ENCODE data around the gene CCDC68.

The CCDC68 gene

DNA sequence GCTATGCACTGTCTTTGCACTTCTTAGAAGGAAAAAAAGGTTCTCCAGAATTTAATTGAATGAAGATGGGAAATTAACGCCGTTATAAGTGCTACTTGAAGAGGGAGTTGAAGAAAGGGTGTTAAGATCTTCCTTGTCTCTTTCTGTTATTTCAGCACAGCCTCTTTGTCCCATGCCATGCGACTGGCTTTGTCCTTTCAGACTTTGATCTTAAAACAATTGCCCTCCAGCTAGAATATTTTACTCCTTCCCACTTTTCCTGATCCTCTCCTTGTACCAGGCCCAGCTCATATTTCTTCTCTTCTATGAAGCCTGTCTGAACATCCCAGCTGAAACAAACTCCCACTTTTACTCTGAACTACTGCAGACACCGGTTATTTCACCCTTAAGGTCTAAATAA is 79.6 kb downstream of the CCDC68 start:
- ChIA-PET CTCF (interaction anchor here (0.6 kb wide), 1 partner anchor 311 kb away, joined by 3 read pairs; no protein-coding TSS in a partner anchor), POLR2A (ENCODE audit: low non-redundant PET) (no interaction called here)
- DNase-seq (ENCODE audit: low spot score) = no peak
- H3K27ac ChIP-seq = no peak overlapping the region
- TF ChIP-seq, protein P1, sequence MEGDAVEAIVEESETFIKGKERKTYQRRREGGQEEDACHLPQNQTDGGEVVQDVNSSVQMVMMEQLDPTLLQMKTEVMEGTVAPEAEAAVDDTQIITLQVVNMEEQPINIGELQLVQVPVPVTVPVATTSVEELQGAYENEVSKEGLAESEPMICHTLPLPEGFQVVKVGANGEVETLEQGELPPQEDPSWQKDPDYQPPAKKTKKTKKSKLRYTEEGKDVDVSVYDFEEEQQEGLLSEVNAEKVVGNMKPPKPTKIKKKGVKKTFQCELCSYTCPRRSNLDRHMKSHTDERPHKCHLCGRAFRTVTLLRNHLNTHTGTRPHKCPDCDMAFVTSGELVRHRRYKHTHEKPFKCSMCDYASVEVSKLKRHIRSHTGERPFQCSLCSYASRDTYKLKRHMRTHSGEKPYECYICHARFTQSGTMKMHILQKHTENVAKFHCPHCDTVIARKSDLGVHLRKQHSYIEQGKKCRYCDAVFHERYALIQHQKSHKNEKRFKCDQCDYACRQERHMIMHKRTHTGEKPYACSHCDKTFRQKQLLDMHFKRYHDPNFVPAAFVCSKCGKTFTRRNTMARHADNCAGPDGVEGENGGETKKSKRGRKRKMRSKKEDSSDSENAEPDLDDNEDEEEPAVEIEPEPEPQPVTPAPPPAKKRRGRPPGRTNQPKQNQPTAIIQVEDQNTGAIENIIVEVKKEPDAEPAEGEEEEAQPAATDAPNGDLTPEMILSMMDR (conservative IDR thresholded peaks at IDR 0.05; ENCODE audit: low read depth) = no peak

DNA sequence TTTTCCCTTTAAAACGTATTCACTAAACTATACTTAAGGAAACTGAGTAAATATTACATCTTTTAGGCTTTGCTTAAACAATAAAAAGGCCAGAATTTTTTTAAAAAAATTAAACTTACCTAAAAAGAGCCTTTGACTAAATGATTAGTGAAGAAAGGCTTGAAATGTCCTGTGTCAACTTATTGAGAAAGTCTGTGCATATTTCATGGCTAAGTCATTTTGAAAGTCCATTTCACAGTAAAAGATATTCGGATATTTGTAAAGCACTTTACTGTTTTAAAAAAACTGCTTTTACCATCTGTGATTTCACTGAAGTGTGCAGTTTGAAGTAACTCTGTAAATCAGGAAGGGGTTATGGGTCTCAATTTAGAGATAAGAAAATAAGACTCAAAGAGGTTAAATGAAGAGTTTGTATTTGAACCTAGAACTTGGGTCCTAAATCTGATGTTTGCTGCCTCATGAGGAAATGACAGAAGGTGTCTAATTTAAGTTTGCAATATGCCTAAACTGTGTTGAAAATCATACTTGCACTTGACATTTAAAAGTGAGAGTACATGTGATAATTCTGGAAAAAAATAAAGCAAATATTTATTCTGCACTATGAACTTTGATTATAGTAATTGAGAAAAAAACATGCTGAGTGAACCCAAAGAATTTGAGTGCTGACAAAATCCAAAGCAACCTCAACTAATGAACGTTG is 80.5 kb downstream of the CCDC68 start:
- TF ChIP-seq, protein P1 (conservative IDR thresholded peaks at IDR 0.05; ENCODE audit: low read depth) = no peak
- ChIA-PET CTCF (no interaction called here), POLR2A (ENCODE audit: low non-redundant PET) (no interaction called here)

DNA sequence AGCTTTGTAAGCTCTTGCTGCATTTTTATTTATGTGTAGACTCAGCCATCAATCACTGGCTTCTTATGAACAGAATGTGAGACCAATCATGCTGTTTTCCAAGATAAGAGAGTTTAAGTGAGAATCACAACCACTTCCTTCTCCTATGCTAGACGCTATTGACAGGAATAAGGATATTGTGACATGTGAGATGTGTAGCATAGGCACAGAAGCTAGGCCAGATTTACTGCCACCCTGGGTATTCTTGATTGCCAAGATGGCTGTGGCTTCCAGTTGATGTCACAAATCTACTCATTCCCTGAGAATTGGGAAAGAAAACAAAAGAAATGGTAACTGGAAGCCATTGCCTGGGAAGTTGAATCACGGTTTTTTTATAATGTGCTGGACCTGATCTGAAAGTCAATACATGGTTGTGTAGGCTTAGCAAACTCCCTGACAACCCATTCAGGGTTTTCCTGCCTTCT is 81.1 kb downstream of the CCDC68 start:
- no peak for DNase-seq (ENCODE audit: low spot score)
- ChIA-PET POLR2A (ENCODE audit: low non-redundant PET) (no interaction called here), CTCF (no interaction called here)
- no peak overlapping the region for H3K27ac ChIP-seq
- TF ChIP-seq, protein P1 (conservative IDR thresholded peaks at IDR 0.05; ENCODE audit: low read depth) = no peak

More for the DNA sequence above, 80.5 kb downstream of the CCDC68 start:
- DNase-seq (ENCODE audit: low spot score) = no peak
- H3K27ac ChIP-seq = no peak overlapping the region

DNA sequence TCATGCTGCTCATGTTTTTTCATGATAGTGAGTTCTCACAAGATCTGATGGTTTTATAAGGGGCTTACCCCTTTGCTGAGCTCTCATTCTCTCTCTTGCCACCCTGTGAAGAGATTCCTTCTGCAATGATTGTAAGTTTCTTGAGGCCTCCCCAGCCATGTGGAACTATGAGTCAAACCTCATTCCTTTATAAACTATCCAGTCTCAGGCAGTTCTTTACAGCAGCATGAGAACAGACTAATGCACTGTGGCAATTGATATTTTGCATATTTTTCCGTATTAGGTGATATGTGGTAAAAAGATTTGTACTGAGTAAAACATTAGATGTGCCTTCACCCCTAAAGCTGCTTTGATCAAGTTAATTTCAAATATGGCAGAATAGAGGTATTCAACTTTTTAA is 82.2 kb downstream of the CCDC68 start:
- POLR2A ChIA-PET (ENCODE audit: low non-redundant PET) = no interaction called here
- TF ChIP-seq, protein P1 (conservative IDR thresholded peaks at IDR 0.05; ENCODE audit: low read depth) = no peak
- no peak overlapping the region for H3K27ac ChIP-seq
- CTCF ChIA-PET = no interaction called here
- DNase-seq (ENCODE audit: low spot score) = no peak

DNA sequence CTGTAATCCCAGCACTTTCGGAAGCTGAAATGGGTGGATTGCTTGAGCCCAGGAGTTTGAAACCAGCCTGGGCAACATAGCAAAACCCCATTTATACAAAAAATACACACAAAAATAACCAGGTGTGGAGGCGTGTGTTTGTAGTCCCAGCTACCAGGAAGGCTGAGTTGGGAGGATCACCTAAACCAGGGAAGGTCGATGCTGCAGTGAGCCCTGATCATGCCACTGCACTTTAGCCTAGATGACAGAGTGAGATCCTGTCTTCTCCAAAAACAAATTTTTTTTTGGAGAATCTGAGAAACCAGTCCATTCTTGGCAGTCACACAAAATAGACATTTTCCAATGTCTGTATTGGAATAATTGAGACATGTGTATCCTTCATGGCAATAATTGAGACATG is 84.2 kb downstream of the CCDC68 start:
- CTCF ChIA-PET = no interaction called here
- TF ChIP-seq, protein P1 (conservative IDR thresholded peaks at IDR 0.05; ENCODE audit: low read depth) = no peak

DNA sequence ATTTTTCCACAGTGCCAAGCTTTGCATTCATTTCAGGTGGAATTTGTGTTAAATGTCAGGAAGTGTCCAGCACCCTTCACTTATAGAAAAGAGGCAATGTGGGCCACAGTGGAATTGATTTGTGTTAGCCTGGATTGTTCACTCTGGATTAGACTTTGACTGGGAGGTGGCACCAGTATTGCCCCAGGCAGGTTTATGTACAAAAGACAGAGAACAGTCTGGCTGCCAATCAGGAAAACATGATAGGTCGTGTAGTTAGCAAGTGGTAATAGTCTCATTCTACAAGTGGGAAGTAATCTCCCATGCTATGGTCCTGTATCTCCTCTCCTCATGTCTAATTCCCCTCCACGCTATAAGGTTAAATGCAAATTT is 85.4 kb downstream of the CCDC68 start:
- H3K27ac ChIP-seq = no peak overlapping the region
- POLR2A ChIA-PET (ENCODE audit: low non-redundant PET) = no interaction called here
- DNase-seq (ENCODE audit: low spot score) = no peak
- TF ChIP-seq, protein P1 (conservative IDR thresholded peaks at IDR 0.05; ENCODE audit: low read depth) = no peak
- CTCF ChIA-PET = no interaction called here

More for the DNA sequence above, 84.2 kb downstream of the CCDC68 start:
- no peak for DNase-seq (ENCODE audit: low spot score)
- POLR2A ChIA-PET (ENCODE audit: low non-redundant PET) = no interaction called here
- no peak overlapping the region for H3K27ac ChIP-seq
